NT2/D1 (cell line): ENCODE results near the gene CXorf49.

Source experiments
- DNase-seq: peaks from one replicate; pipeline ENCODE4 v3.0.0-alpha.2; 2011; ENCODE audit warnings: low read depth, low spot score
- H3K27me3 ChIP-seq: 2 replicates; pipeline ENCODE4 v1.6.0; 2011; ENCODE audit warnings: mild to moderate bottlenecking; ENCODE audit not compliant: insufficient read length, insufficient read depth
- H3K36me3 ChIP-seq: 2 replicates; pipeline ENCODE4 v1.6.1; 2011; ENCODE audit warnings: mild to moderate bottlenecking, low read length, mixed read lengths; ENCODE audit not compliant: insufficient read depth, insufficient read length
- H3K4me1 ChIP-seq: 2 replicates; pipeline ENCODE4 v1.5.1; 2011; ENCODE audit not compliant: insufficient read depth, insufficient read length
- H3K4me3 ChIP-seq: 2 replicates; pipeline ENCODE4 v1.5.1; 2011; ENCODE audit warnings: low read depth; ENCODE audit not compliant: insufficient read length
- H3K9ac ChIP-seq: 2 replicates; pipeline ENCODE4 v1.6.0; 2011; ENCODE audit warnings: low read depth; ENCODE audit not compliant: insufficient read length
- H3K9me3 ChIP-seq: 2 replicates; pipeline ENCODE4 v1.5.1; 2011; ENCODE audit warnings: mild to moderate bottlenecking, low read length; ENCODE audit not compliant: insufficient read depth
- SUZ12 ChIP-seq: IDR thresholded peaks from 2 replicates; pipeline ENCODE4 v1.6.1; 2011; ENCODE audit not compliant: insufficient read length, insufficient read depth; ENCODE audit errors: extremely low read depth
- YY1 ChIP-seq: IDR thresholded peaks from 2 replicates; pipeline ENCODE4 v1.6.1; 2011; ENCODE audit not compliant: insufficient read length, insufficient read depth
- ZNF274 ChIP-seq: IDR thresholded peaks from 2 replicates; pipeline ENCODE4 v1.6.1; 2011; ENCODE audit warnings: mild to moderate bottlenecking, low read depth, low read length

The CXorf49 gene

DNA sequence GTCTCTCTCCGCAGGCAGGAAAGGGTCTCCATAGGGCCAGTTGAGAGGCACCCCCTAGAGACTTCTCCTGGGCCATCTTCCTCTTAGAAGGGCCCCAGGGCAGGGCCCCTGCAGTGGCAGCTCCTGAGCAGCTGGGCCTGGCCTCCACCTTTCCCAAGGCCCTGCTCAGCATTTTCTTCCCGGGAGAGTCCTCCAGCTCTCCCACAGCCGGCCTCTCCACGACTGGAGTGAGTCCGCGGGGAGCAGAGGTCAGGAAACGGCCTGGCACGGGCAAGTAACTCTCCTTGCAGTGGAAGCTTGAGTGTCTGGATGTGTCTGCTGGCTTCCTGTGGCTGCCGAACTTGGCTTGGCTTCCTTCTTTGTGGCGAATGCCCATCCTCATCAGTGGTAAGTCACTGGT, 52.3 kb downstream of the CXorf49 start:
- Histone ChIP-seq H3K4me3 (no peak overlapping the region), H3K36me3 (no peaks in the 10 kb centered on the region), H3K4me1 (peaks cover 4% of the 10 kb centered on the region), H3K27me3 (peaks cover 5% of the 10 kb centered on the region), H3K9me3 (no peaks in the 10 kb centered on the region; the same call in 1 of the 2 replicates), H3K9ac (no peak overlapping the region)
- no peak for DNase-seq
- TF ChIP-seq ZNF274 (no peak), SUZ12 (no peak), YY1 (no peak)

DNA sequence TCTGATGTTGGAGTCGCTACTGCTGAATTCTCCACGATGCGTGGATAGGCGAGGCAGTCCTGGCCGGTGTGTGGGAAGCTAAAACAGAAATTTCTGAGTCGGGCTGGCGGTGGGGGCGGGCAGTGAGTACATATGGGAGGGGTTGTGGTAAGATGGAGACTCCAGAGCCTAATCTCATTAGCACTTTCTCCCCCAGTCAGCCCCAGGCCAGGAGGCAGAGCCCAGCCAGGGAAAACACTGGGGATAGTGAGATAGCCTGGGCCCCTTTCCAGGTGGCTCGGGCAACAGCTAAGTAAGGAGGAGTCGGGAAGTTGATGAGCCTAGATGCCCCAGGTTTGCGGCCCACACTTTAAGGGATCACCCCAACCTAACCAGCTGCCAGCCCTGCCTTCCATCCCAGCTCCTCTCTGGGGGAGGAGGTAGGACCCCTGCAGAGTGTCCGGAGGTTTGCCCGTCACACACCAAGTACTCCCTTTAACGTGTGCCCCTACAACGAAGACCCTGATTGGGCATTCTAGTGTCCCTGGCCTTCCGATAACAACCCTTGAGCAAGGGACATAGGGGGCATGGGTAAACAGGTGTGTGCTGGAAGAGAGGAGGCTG, 53.1 kb downstream of the CXorf49 start:
- Histone ChIP-seq H3K4me3 (no peak overlapping the region), H3K27me3 (peaks cover 5% of the 10 kb centered on the region), H3K9me3 (no peaks in the 10 kb centered on the region; the same call in 1 of the 2 replicates), H3K9ac (no peak overlapping the region), H3K36me3 (no peaks in the 10 kb centered on the region), H3K4me1 (peaks cover 4% of the 10 kb centered on the region)
- DNase-seq: no peak
- TF ChIP-seq SUZ12 (no peak), ZNF274 (no peak), YY1 (no peak)
